Rectal smooth muscle tissue (tissue), 1 donor: ENCODE data around the gene BMP3.

Source experiments
- H3K27ac ChIP-seq: one replicate; pipeline ENCODE4 v1.7.0; 2013; ENCODE audit warnings: low read depth, low read length, inconsistent platforms
- H3K27me3 ChIP-seq: one replicate; pipeline ENCODE4 v1.7.0; 2013; ENCODE audit warnings: low read length; ENCODE audit not compliant: control insufficient read depth, insufficient read depth
- H3K36me3 ChIP-seq: one replicate; pipeline ENCODE4 v1.7.0; 2013; ENCODE audit warnings: low read length; ENCODE audit not compliant: control insufficient read depth, insufficient read depth
- H3K4me1 ChIP-seq: one replicate; pipeline ENCODE4 v1.7.0; 2013; ENCODE audit warnings: low read length; ENCODE audit not compliant: control insufficient read depth, insufficient read depth
- H3K4me3 ChIP-seq: one replicate; pipeline ENCODE4 v1.7.0; 2013; ENCODE audit warnings: low read length
- H3K9ac ChIP-seq: one replicate; pipeline ENCODE4 v1.7.0; 2013; ENCODE audit warnings: low read length

The BMP3 gene

GRCh38 chr4:81052119-81053068 is 21.9 kb downstream of the BMP3 start:
- H3K9ac ChIP-seq = no peak overlapping the region
- peaks cover 22% of the 10 kb centered on the region for H3K4me1 ChIP-seq
- no peaks in the 10 kb centered on the region for H3K36me3 ChIP-seq
- H3K27ac ChIP-seq = no peak overlapping the region
- no peak overlapping the region for H3K4me3 ChIP-seq
- no peaks in the 10 kb centered on the region for H3K27me3 ChIP-seq

GRCh38 chr4:81058621-81059020 is 28.1 kb downstream of the BMP3 start:
- Histone ChIP-seq H3K27me3 (no peaks in the 10 kb centered on the region), H3K4me3 (no peak overlapping the region), H3K9ac (no peak overlapping the region), H3K36me3 (no peaks in the 10 kb centered on the region), H3K4me1 (no peaks in the 10 kb centered on the region), H3K27ac (no peak overlapping the region)

- H3K4me1 ChIP-seq = no peaks in the 10 kb centered on the region
- no peaks in the 10 kb centered on the region for H3K27me3 ChIP-seq
Measured at GRCh38 chr4:81060587-81061343, 30.3 kb downstream of the BMP3 start.

GRCh38 chr4:81061344-81061730 is 30.8 kb downstream of the BMP3 start:
- Histone ChIP-seq H3K9ac (no peak overlapping the region), H3K36me3 (no peaks in the 10 kb centered on the region), H3K27me3 (no peaks in the 10 kb centered on the region), H3K4me3 (no peak overlapping the region), H3K4me1 (no peaks in the 10 kb centered on the region), H3K27ac (no peak overlapping the region)

More at GRCh38 chr4:81060587-81061343, 30.3 kb downstream of the BMP3 start:
- Histone ChIP-seq H3K27ac (no peak overlapping the region), H3K4me3 (no peak overlapping the region), H3K9ac (no peak overlapping the region), H3K36me3 (no peaks in the 10 kb centered on the region)

GRCh38 chr4:81062001-81062400 is 31.5 kb downstream of the BMP3 start:
- H3K9ac ChIP-seq = no peak overlapping the region
- no peaks in the 10 kb centered on the region for H3K36me3 ChIP-seq
- H3K4me1 ChIP-seq = no peaks in the 10 kb centered on the region
- no peak overlapping the region for H3K27ac ChIP-seq
- no peak overlapping the region for H3K4me3 ChIP-seq
- H3K27me3 ChIP-seq = no peaks in the 10 kb centered on the region

- no peaks in the 10 kb centered on the region for H3K4me1 ChIP-seq
- no peak overlapping the region for H3K27ac ChIP-seq
- H3K9ac ChIP-seq = no peak overlapping the region
- H3K4me3 ChIP-seq = no peak overlapping the region
- H3K27me3 ChIP-seq = no peaks in the 10 kb centered on the region
- H3K36me3 ChIP-seq = no peaks in the 10 kb centered on the region
Measured at GRCh38 chr4:81065446-81065845, 34.9 kb downstream of the BMP3 start.

- Histone ChIP-seq H3K9ac (no peak overlapping the region), H3K4me1 (no peaks in the 10 kb centered on the region), H3K4me3 (no peak overlapping the region), H3K27ac (no peak overlapping the region), H3K27me3 (no peaks in the 10 kb centered on the region), H3K36me3 (no peaks in the 10 kb centered on the region)
Measured at GRCh38 chr4:81069706-81070331, 39.3 kb downstream of the BMP3 start.

GRCh38 chr4:81071013-81071412 is 40.5 kb downstream of the BMP3 start:
- Histone ChIP-seq H3K27ac (no peak overlapping the region), H3K9ac (no peak overlapping the region), H3K36me3 (no peaks in the 10 kb centered on the region), H3K4me1 (no peaks in the 10 kb centered on the region), H3K4me3 (no peak overlapping the region), H3K27me3 (no peaks in the 10 kb centered on the region)

GRCh38 chr4:81081156-81081555 is 50.6 kb downstream of the BMP3 start:
- Histone ChIP-seq H3K27ac (no peak overlapping the region), H3K27me3 (no peaks in the 10 kb centered on the region), H3K9ac (no peak overlapping the region), H3K36me3 (no peaks in the 10 kb centered on the region), H3K4me1 (no peaks in the 10 kb centered on the region), H3K4me3 (no peak overlapping the region)

- no peak overlapping the region for H3K4me3 ChIP-seq
- no peaks in the 10 kb centered on the region for H3K4me1 ChIP-seq
- no peak overlapping the region for H3K27ac ChIP-seq
- H3K9ac ChIP-seq = no peak overlapping the region
- H3K36me3 ChIP-seq = no peaks in the 10 kb centered on the region
- H3K27me3 ChIP-seq = no peaks in the 10 kb centered on the region
Measured at GRCh38 chr4:81084029-81084428, 53.5 kb downstream of the BMP3 start.

- no peaks in the 10 kb centered on the region for H3K4me1 ChIP-seq
- no peak overlapping the region for H3K27ac ChIP-seq
- H3K36me3 ChIP-seq = no peaks in the 10 kb centered on the region
- H3K4me3 ChIP-seq = no peak overlapping the region
- H3K27me3 ChIP-seq = no peaks in the 10 kb centered on the region
- no peak overlapping the region for H3K9ac ChIP-seq
Measured at GRCh38 chr4:81084634-81085033, 54.1 kb downstream of the BMP3 start.

- no peak overlapping the region for H3K4me3 ChIP-seq
- no peaks in the 10 kb centered on the region for H3K36me3 ChIP-seq
- H3K27ac ChIP-seq = no peak overlapping the region
- H3K9ac ChIP-seq = no peak overlapping the region
- no peaks in the 10 kb centered on the region for H3K4me1 ChIP-seq
- no peaks in the 10 kb centered on the region for H3K27me3 ChIP-seq
Measured at GRCh38 chr4:81085291-81085690, 54.8 kb downstream of the BMP3 start.
